H9 (cell line): ENCODE results near the gene SYT17. TPM values are rescaled to one million over a fixed set of nuclear protein-coding genes. Genes with fewer than 3 reads are reported as not detected.

Experiments used
- DNase-seq: peaks from one replicate; pipeline ENCODE4 v3.0.0-alpha.2; 2017
- H2AFZ ChIP-seq: one replicate; pipeline ENCODE4 v1.6.1; 2013; ENCODE audit warnings: mild to moderate bottlenecking, low read length, control low read depth, moderate library complexity
- H2AK5ac ChIP-seq: 2 replicates; pipeline ENCODE4 v1.6.1; 2013; ENCODE audit warnings: low read length, control low read depth, mixed read lengths; ENCODE audit not compliant: insufficient read length
- H2BK120ac ChIP-seq: one replicate; pipeline ENCODE4 v1.6.1; 2013; ENCODE audit warnings: low read depth, mild to moderate bottlenecking, low read length, control low read depth, inconsistent platforms; ENCODE audit not compliant: poor library complexity, severe bottlenecking
- H2BK12ac ChIP-seq: 2 replicates; pipeline ENCODE4 v1.6.1; 2013; ENCODE audit warnings: low read length, control low read depth, mixed read lengths, low read depth; ENCODE audit not compliant: insufficient read length
- H2BK15ac ChIP-seq: 2 replicates; pipeline ENCODE4 v1.6.1; 2013; ENCODE audit warnings: low read depth, low read length, control low read depth
- H2BK20ac ChIP-seq: one replicate; pipeline ENCODE4 v1.6.1; 2013; ENCODE audit warnings: low read depth, mild to moderate bottlenecking, low read length, control low read depth, inconsistent platforms; ENCODE audit not compliant: poor library complexity, severe bottlenecking
- H2BK5ac ChIP-seq: 2 replicates; pipeline ENCODE4 v1.6.1; 2013; ENCODE audit warnings: low read length, control low read depth, mixed read lengths; ENCODE audit not compliant: insufficient read length
- H3K14ac ChIP-seq: 2 replicates; pipeline ENCODE4 v1.6.1; 2013; ENCODE audit warnings: low read length, control low read depth; ENCODE audit not compliant: insufficient read depth
- H3K18ac ChIP-seq: 2 replicates; pipeline ENCODE4 v1.6.1; 2013; ENCODE audit warnings: low read depth, mild to moderate bottlenecking, mixed read lengths, low read length, control low read depth; ENCODE audit not compliant: insufficient read length
- H3K23ac ChIP-seq: 2 replicates; pipeline ENCODE4 v1.6.1; 2013; ENCODE audit warnings: low read length, control low read depth, mixed read lengths, low read depth; ENCODE audit not compliant: insufficient read length
- H3K23me2 ChIP-seq: 2 replicates; pipeline ENCODE4 v1.6.1; 2013; ENCODE audit warnings: low read depth, mild to moderate bottlenecking, mixed read lengths, low read length, control low read depth; ENCODE audit not compliant: insufficient read length, poor library complexity, severe bottlenecking
- H3K27ac ChIP-seq: 2 replicates; pipeline ENCODE4 v1.5.1; 2013; ENCODE audit warnings: low read length, control low read depth, mixed read lengths, low read depth; ENCODE audit not compliant: insufficient read length
- H3K27me3 ChIP-seq: 2 replicates; pipeline ENCODE4 v1.6.1; 2013; ENCODE audit warnings: low read length, control low read depth, inconsistent platforms; ENCODE audit not compliant: insufficient read depth
- H3K4ac ChIP-seq: 2 replicates; pipeline ENCODE4 v1.6.1; 2013; ENCODE audit warnings: low read depth, mild to moderate bottlenecking, control low read depth, inconsistent platforms, low read length, moderate library complexity
- H3K4me1 ChIP-seq: 2 replicates; pipeline ENCODE4 v1.6.1; 2013; ENCODE audit warnings: low read length, control low read depth, inconsistent platforms; ENCODE audit not compliant: insufficient read depth
- H3K4me2 ChIP-seq: 2 replicates; pipeline ENCODE4 v1.6.1; 2013; ENCODE audit warnings: low read length, control low read depth, mixed read lengths; ENCODE audit not compliant: insufficient read length, insufficient read depth
- H3K56ac ChIP-seq: 2 replicates; pipeline ENCODE4 v1.6.1; 2013; ENCODE audit warnings: low read depth, mild to moderate bottlenecking, mixed read lengths, low read length, control low read depth; ENCODE audit not compliant: insufficient read length
- H3K79me1 ChIP-seq: 2 replicates; pipeline ENCODE4 v1.6.1; 2013; ENCODE audit warnings: low read depth, mild to moderate bottlenecking, moderate library complexity, low read length, control low read depth, inconsistent platforms; ENCODE audit not compliant: insufficient read depth, poor library complexity, severe bottlenecking
- H3K79me2 ChIP-seq: 2 replicates; pipeline ENCODE4 v1.6.1; 2013; ENCODE audit warnings: low read length, control low read depth, inconsistent platforms; ENCODE audit not compliant: insufficient read depth
- H3K9ac ChIP-seq: 2 replicates; pipeline ENCODE4 v1.6.1; 2013; ENCODE audit warnings: low read length, control low read depth, mixed read lengths; ENCODE audit not compliant: insufficient read length; ENCODE audit errors: extremely low read depth
- H3K9me3 ChIP-seq: one replicate; pipeline ENCODE4 v1.6.1; 2013; ENCODE audit warnings: low read depth, low read length, inconsistent platforms; ENCODE audit not compliant: control insufficient read depth
- H3T11ph ChIP-seq: one replicate; pipeline ENCODE4 v1.6.1; 2013; ENCODE audit warnings: mild to moderate bottlenecking, low read length, control low read depth, inconsistent platforms
- H4K20me1 ChIP-seq: one replicate; pipeline ENCODE4 v1.6.1; 2013; ENCODE audit not compliant: control insufficient read depth, insufficient read length, insufficient read depth
- H4K5ac ChIP-seq: 2 replicates; pipeline ENCODE4 v1.6.1; 2013; ENCODE audit warnings: low read depth, mild to moderate bottlenecking, mixed read lengths, low read length, control low read depth; ENCODE audit not compliant: insufficient read length
- H4K8ac ChIP-seq: replicated peaks from 2 replicates; pipeline ENCODE4 v1.6.1; 2013; ENCODE audit warnings: low read length, control low read depth, mixed read lengths, low read depth; ENCODE audit not compliant: insufficient read length
- H4K91ac ChIP-seq: 2 replicates; pipeline ENCODE4 v1.6.1; 2013; ENCODE audit warnings: low read depth, mild to moderate bottlenecking, moderate library complexity, mixed read lengths, low read length, control low read depth; ENCODE audit not compliant: insufficient read length
- H3K27ac Mint-ChIP-seq, 3 experiments: 2 replicates in 2 of 3; 3 replicates in 1 of 3; pipeline ENCODE4 v1.8.0; 2020 to 2021; ENCODE audit warnings: mixed read lengths in 3 of 3, mild to moderate bottlenecking in 1 of 3, moderate library complexity in 1 of 3
- H3K27me3 Mint-ChIP-seq: 2 replicates; pipeline ENCODE4 v1.8.0; 2021; ENCODE audit warnings: low read depth, mild to moderate bottlenecking, moderate library complexity, mixed read lengths
- H3K36me3 Mint-ChIP-seq, 3 experiments: 2 replicates in 2 of 3; 3 replicates in 1 of 3; pipeline ENCODE4 v1.8.0; 2020 to 2021; ENCODE audit warnings: low read depth in 3 of 3, mixed read lengths in 3 of 3; ENCODE audit not compliant: insufficient read depth in 1 of 3
- H3K4me1 Mint-ChIP-seq, 2 experiments: 2 replicates each; pipeline ENCODE4 v1.8.0; 2020; ENCODE audit warnings: mixed read lengths in 2 of 2
- H3K4me3 Mint-ChIP-seq, 2 experiments: 2 replicates in 1 of 2; 3 replicates in 1 of 2; pipeline ENCODE4 v1.8.0; 2020 to 2021; ENCODE audit warnings: mild to moderate bottlenecking in 2 of 2, mixed read lengths in 2 of 2, moderate library complexity in 1 of 2
- H3K9me3 Mint-ChIP-seq, 2 experiments: 2 replicates in 1 of 2; 3 replicates in 1 of 2; pipeline ENCODE4 v1.8.0; 2020; ENCODE audit warnings: mild to moderate bottlenecking in 2 of 2, mixed read lengths in 2 of 2, moderate library complexity in 1 of 2
- CTCF ChIP-seq: fragments of 200-600 bp; sonication (generic); conservative IDR thresholded peaks from 3 replicates; pipeline ENCODE4 v1.8.0; 2021; ENCODE audit warnings: antibody characterized with exemption, mild to moderate bottlenecking
- WGBS: extraction: QIAGEN DNeasy Blood & Tissue Kit; methylation state at CpG from one replicate; pipeline ENCODE4 v1.1.7; 2013; ENCODE audit warnings: missing lambda C conversion rate, low lambda C conversion rate, mixed read lengths; ENCODE audit not compliant: insufficient read length; ENCODE audit errors: extremely low coverage; 5-methylcytosine and 5-hydroxymethylcytosine counted together
- total RNA-seq: library from RNA; stranded (reverse); gene quantifications from 2 replicates; pipeline ENCODE4 v1.2.1, GENCODE V29; 2021

SYT17 gene
- total RNA-seq, 1 experiment from 2014 or later, result 3.0 TPM

DNA sequence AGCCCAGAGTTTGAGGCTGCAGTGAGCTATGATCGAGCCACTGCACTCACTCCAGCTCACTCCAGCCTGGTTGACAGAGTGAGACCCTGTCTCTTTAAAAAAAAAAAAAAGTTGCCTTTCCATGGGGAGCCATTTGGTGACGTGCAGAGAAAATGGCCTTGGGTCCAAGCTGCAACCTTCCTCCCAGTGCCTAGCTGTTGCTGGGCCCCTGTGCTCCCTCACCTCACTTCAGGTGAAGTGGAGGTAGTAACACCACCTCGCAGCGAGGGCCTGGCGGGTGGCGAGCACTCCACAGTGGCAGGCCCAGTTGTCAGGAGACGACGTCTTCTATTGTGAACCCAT lies 17.4 kb downstream of the SYT17 start:
- peak overlapping the region in 1 of 2 experiments; percentile 52; a peak in 1 of 5 replicates for H3K4me3 Mint-ChIP-seq
- no peak overlapping the region for H2BK15ac ChIP-seq

More for the DNA sequence above, 17.4 kb downstream of the SYT17 start:
- no peak overlapping the region for H3K4me2 ChIP-seq
- no CpG with 5 or more reads among the region's 8 CpGs for WGBS
- H4K20me1 ChIP-seq, result no peaks in the 10 kb centered on the region
- peak overlapping the region; percentile 40 to 81 (median 71); a peak in 5 of 7 replicates for H3K27ac Mint-ChIP-seq
- no peak overlapping the region for H2AK5ac ChIP-seq
- H2BK12ac ChIP-seq, result no peak overlapping the region
- no peak overlapping the region for H2AFZ ChIP-seq
- no peak overlapping the region for H4K91ac ChIP-seq
- no peaks in the 10 kb centered on the region for H3K9me3 ChIP-seq
- peaks cover 12 to 13% of the 10 kb centered on the region in 2 experiments for H3K4me1 Mint-ChIP-seq
- H3K23ac ChIP-seq, result no peak overlapping the region
- no peak for DNase-seq
- H2BK120ac ChIP-seq, result no peak overlapping the region
- H3K9ac ChIP-seq, result no peak overlapping the region
- no peak for TF ChIP-seq CTCF
- H2BK20ac ChIP-seq, result no peak overlapping the region
- H4K5ac ChIP-seq, result no peak overlapping the region
- no peaks in the 10 kb centered on the region for H3K27me3 ChIP-seq
- H2BK5ac ChIP-seq, result no peak overlapping the region
- no peak overlapping the region for H3K27ac ChIP-seq
- H4K8ac ChIP-seq, result no peak overlapping the region
- no peak overlapping the region for H3T11ph ChIP-seq
- H3K14ac ChIP-seq, result no peak overlapping the region; the same call in 1 of the 2 replicates
- peaks cover 2% of the 10 kb centered on the region; the same call in 1 of the 2 replicates for H3K27me3 Mint-ChIP-seq
- no peaks in the 10 kb centered on the region for H3K23me2 ChIP-seq
- H3K4ac ChIP-seq, result no peak overlapping the region
- no peak overlapping the region for H3K56ac ChIP-seq
- H3K18ac ChIP-seq, result no peak overlapping the region
- no peaks in the 10 kb centered on the region for H3K79me1 ChIP-seq
- H3K4me1 ChIP-seq, result peaks cover 2% of the 10 kb centered on the region; the same call in 1 of the 2 replicates
- peaks cover 0 to 2% of the 10 kb centered on the region in 2 experiments; a peak in 2 of 5 replicates for H3K9me3 Mint-ChIP-seq
- no peaks in the 10 kb centered on the region for H3K79me2 ChIP-seq
- H3K36me3 Mint-ChIP-seq, result peaks cover 3 to 13% (median 10%) of the 10 kb centered on the region in 3 experiments; a peak in 4 of 7 replicates
